CD14-positive monocyte (primary cell): ENCODE measurements around the gene KIRREL3. TPM values are rescaled to one million over a fixed set of nuclear protein-coding genes. Genes with fewer than 3 reads are reported as not detected.

ENCODE experiments used
- DNase-seq, 3 donors: peaks; one replicate each; pipeline ENCODE4 v3.0.0-alpha.2; 2011 to 2022
- H2AFZ ChIP-seq: 2 replicates; pipeline ENCODE4 v1.6.0; 2012; ENCODE audit warnings: mild to moderate bottlenecking, low read depth, low read length, inconsistent platforms; ENCODE audit not compliant: insufficient read depth, poor library complexity, severe bottlenecking
- H3K27ac ChIP-seq, 2 donors: 1 replicate in 1 of 2; 2 replicates in 1 of 2; pipeline ENCODE4 v1.5.1; 2012 to 2013; ENCODE audit warnings: low read length in 2 of 2, control low read depth in 1 of 2, inconsistent platforms in 1 of 2, low read depth in 1 of 2, mild to moderate bottlenecking in 1 of 2
- H3K27me3 ChIP-seq, 2 donors: one replicate each; pipeline versions ENCODE4 v1.6.0 to v1.6.1; 2011 to 2013; ENCODE audit warnings: low read length in 2 of 2; ENCODE audit not compliant: control insufficient read depth in 2 of 2, insufficient read depth in 2 of 2
- H3K36me3 ChIP-seq, 2 donors: replicated peaks in 1 of 2; 1 replicate in 1 of 2; 2 replicates in 1 of 2; pipeline versions ENCODE4 v1.5.1 to v1.6.1; 2012 to 2013; ENCODE audit warnings: low read length in 2 of 2, control low read depth in 1 of 2, inconsistent platforms in 1 of 2, mild to moderate bottlenecking in 1 of 2; ENCODE audit not compliant: insufficient read depth in 2 of 2, control insufficient read depth in 1 of 2
- H3K4me1 ChIP-seq, 2 donors: 1 replicate in 1 of 2; 2 replicates in 1 of 2; pipeline versions ENCODE4 v1.5.1 to v1.6.1; 2012 to 2013; ENCODE audit warnings: low read length in 2 of 2, control low read depth in 1 of 2, inconsistent platforms in 1 of 2, mild to moderate bottlenecking in 1 of 2, moderate library complexity in 1 of 2; ENCODE audit not compliant: insufficient read depth in 2 of 2, control insufficient read depth in 1 of 2
- H3K4me2 ChIP-seq: replicated peaks from 2 replicates; pipeline ENCODE3; 2012; ENCODE audit warnings: low read length, moderate library complexity, mild to moderate bottlenecking; ENCODE audit not compliant: poor library complexity, severe bottlenecking; ENCODE audit errors: extremely low read depth
- H3K4me3 ChIP-seq, 3 experiments: fragments of 200-600 bp in 1 of 3; sonication (generic) in 1 of 3; replicated peaks in 1 of 3; 1 replicate in 2 of 3; 2 replicates in 1 of 3; pipeline ENCODE4 v1.5.1; 2011 to 2013; ENCODE audit warnings: low read length in 3 of 3, mild to moderate bottlenecking in 3 of 3, control low read depth in 2 of 3, low read depth in 2 of 3, inconsistent platforms in 1 of 3, moderate library complexity in 1 of 3
- H3K79me2 ChIP-seq: 2 replicates; pipeline ENCODE4 v1.6.0; 2012; ENCODE audit warnings: mild to moderate bottlenecking, control low read depth, inconsistent platforms, low read length, moderate library complexity; ENCODE audit not compliant: insufficient read depth
- H3K9ac ChIP-seq: 2 replicates; pipeline ENCODE4 v1.6.0; 2017; ENCODE audit warnings: low read length, mild to moderate bottlenecking; ENCODE audit not compliant: insufficient read depth, poor library complexity, severe bottlenecking
- H3K9me3 ChIP-seq, 2 donors: replicated peaks in 1 of 2; 1 replicate in 1 of 2; 2 replicates in 1 of 2; pipeline versions ENCODE4 v1.5.1 to v1.6.1; 2012 to 2013; ENCODE audit warnings: low read length in 2 of 2, control low read depth in 1 of 2; ENCODE audit not compliant: control insufficient read depth in 1 of 2, insufficient read depth in 1 of 2
- H4K20me1 ChIP-seq: 2 replicates; pipeline ENCODE4 v1.6.0; 2012; ENCODE audit warnings: mild to moderate bottlenecking, low read length, control low read depth, moderate library complexity; ENCODE audit not compliant: insufficient read depth
- H3K27ac Mint-ChIP-seq, 7 donors: one replicate each; pipeline ENCODE4 v1.8.0; 2020; ENCODE audit warnings: mild to moderate bottlenecking in 7 of 7, mixed read lengths in 7 of 7, moderate library complexity in 6 of 7, inconsistent platforms in 2 of 7
- H3K27me3 Mint-ChIP-seq, 3 donors: one replicate each; pipeline ENCODE4 v1.8.0; 2021 to 2022; ENCODE audit warnings: low read depth in 3 of 3, mild to moderate bottlenecking in 3 of 3, mixed read lengths in 3 of 3, moderate library complexity in 3 of 3, inconsistent platforms in 1 of 3
- H3K36me3 Mint-ChIP-seq, 2 donors: one replicate each; pipeline ENCODE4 v1.8.0; 2020; ENCODE audit warnings: mixed read lengths in 2 of 2, inconsistent platforms in 1 of 2, mild to moderate bottlenecking in 1 of 2
- H3K4me1 Mint-ChIP-seq: one replicate; pipeline ENCODE4 v1.8.0; 2020; ENCODE audit warnings: mild to moderate bottlenecking, mixed read lengths
- H3K4me3 Mint-ChIP-seq, 2 donors: one replicate each; pipeline ENCODE4 v1.8.0; 2020; ENCODE audit warnings: mild to moderate bottlenecking in 2 of 2, mixed read lengths in 2 of 2, moderate library complexity in 1 of 2
- H3K9me3 Mint-ChIP-seq, 7 donors: one replicate each; pipeline ENCODE4 v1.8.0; 2020 to 2022; ENCODE audit warnings: mixed read lengths in 7 of 7, mild to moderate bottlenecking in 6 of 7, moderate library complexity in 6 of 7, inconsistent platforms in 2 of 7
- CTCF ChIP-seq: fragments of 200-600 bp; IDR thresholded peaks from one replicate; pipeline ENCODE4 v1.8.0; 2022; ENCODE audit warnings: antibody characterized with exemption, mild to moderate bottlenecking
- WGBS: methylation state at CpG from one replicate; pipeline ENCODE4 v1.1.5; 2013; ENCODE audit warnings: missing lambda C conversion rate; ENCODE audit not compliant: insufficient coverage; 5-methylcytosine and 5-hydroxymethylcytosine counted together
- intact Hi-C, 2 donors: fragments of 100-400 bp; cut with micrococcal nuclease; formaldehyde crosslinking; loops; one replicate each; pipeline versions ENCODE4 v1.15.0 to v1.15.1; 2023
- polyA plus RNA-seq, 3 donors: library from polyadenylated mRNA; depleted of rRNA in 1 of 3; unstranded in 2 of 3; stranded (reverse) in 1 of 3; fragments of 300-500 nt in 2 of 3; fragments of >200 nt in 1 of 3; fragmentation: Illumina TruSeq in 2 of 3; gene quantifications; 1 replicate in 2 of 3; 2 replicates in 1 of 3; pipeline ENCODE4 v1.2.3, GENCODE V29; 2012 to 2021

Gene KIRREL3
- polyA plus RNA-seq, 3 donors, result not detected

- no peak overlapping the region for H3K4me2 ChIP-seq
- no peaks in the 10 kb centered on the region for H3K36me3 Mint-ChIP-seq
- H3K9me3 ChIP-seq, result no peaks in the 10 kb centered on the region
- peak overlapping the region in 1 of 7 donors; percentile 4 for H3K27ac Mint-ChIP-seq
- no peaks in the 10 kb centered on the region for H4K20me1 ChIP-seq
- peaks cover 9 to 18% (median 13%) of the 10 kb centered on the region in 3 donors for H3K27me3 Mint-ChIP-seq
- no peak overlapping the region for H3K9ac ChIP-seq
- intact Hi-C loops, result no loop called here
- no peak overlapping the region for H3K4me3 Mint-ChIP-seq
- H2AFZ ChIP-seq, result no peak overlapping the region
- peaks cover 5% of the 10 kb centered on the region for H3K4me1 Mint-ChIP-seq
- peaks cover 0 to 3% of the 10 kb centered on the region in 2 donors for H3K27me3 ChIP-seq
- DNase-seq, result no peak
- no peak overlapping the region for H3K4me3 ChIP-seq
- WGBS, result 94% methylated on average over 4 of the region's 6 CpGs
- no peak for TF ChIP-seq CTCF
- no peaks in the 10 kb centered on the region for H3K79me2 ChIP-seq
- H3K9me3 Mint-ChIP-seq, result peaks cover 0 to 10% (median 7%) of the 10 kb centered on the region in 7 donors
- no peaks in the 10 kb centered on the region for H3K36me3 ChIP-seq
- no peak overlapping the region for H3K27ac ChIP-seq
- no peaks in the 10 kb centered on the region for H3K4me1 ChIP-seq
These were observed 498.9 kb downstream of the KIRREL3 start for GRCh38 chr11:126501641-126502040.

GRCh38 chr11:126500981-126501380, 499.6 kb downstream of the KIRREL3 start:
- Histone ChIP-seq H3K4me3 (no peak overlapping the region), H3K27ac (no peak overlapping the region), H2AFZ (no peak overlapping the region), H4K20me1 (no peaks in the 10 kb centered on the region), H3K36me3 (no peaks in the 10 kb centered on the region), H3K4me2 (no peak overlapping the region), H3K27me3 (peaks cover 0 to 3% of the 10 kb centered on the region in 2 donors), H3K79me2 (no peaks in the 10 kb centered on the region), H3K4me1 (no peaks in the 10 kb centered on the region), H3K9ac (no peak overlapping the region), H3K9me3 (no peaks in the 10 kb centered on the region)
- no peak for DNase-seq
- intact Hi-C loops, result no loop called here
- Mint-ChIP-seq H3K27ac (no peak overlapping the region), H3K4me1 (peaks cover 5% of the 10 kb centered on the region), H3K36me3 (no peaks in the 10 kb centered on the region), H3K9me3 (peaks cover 0 to 9% (median 7%) of the 10 kb centered on the region in 7 donors), H3K27me3 (peaks cover 9 to 18% (median 13%) of the 10 kb centered on the region in 3 donors), H3K4me3 (no peak overlapping the region)
- no peak for TF ChIP-seq CTCF
- WGBS, result 86% methylated on average over 7 of the region's 10 CpGs
